CD14-positive monocyte (primary cell): Measurements from ENCODE around the gene TPD52L1. TPM values are rescaled to one million over a fixed set of nuclear protein-coding genes. Genes with fewer than 3 reads are reported as not detected.
A peak's percentile ranks its signal among the peaks of the same experiment; 100 is the strongest.

Experiments
- DNase-seq, 3 donors: peaks; one replicate each; pipeline ENCODE4 v3.0.0-alpha.2; 2011 to 2022
- H2AFZ ChIP-seq: 2 replicates; pipeline ENCODE4 v1.6.0; 2012; ENCODE audit warnings: mild to moderate bottlenecking, low read depth, low read length, inconsistent platforms; ENCODE audit not compliant: insufficient read depth, poor library complexity, severe bottlenecking
- H3K27ac ChIP-seq, 2 donors: 1 replicate in 1 of 2; 2 replicates in 1 of 2; pipeline ENCODE4 v1.5.1; 2012 to 2013; ENCODE audit warnings: low read length in 2 of 2, control low read depth in 1 of 2, inconsistent platforms in 1 of 2, low read depth in 1 of 2, mild to moderate bottlenecking in 1 of 2
- H3K27me3 ChIP-seq, 2 donors: one replicate each; pipeline versions ENCODE4 v1.6.0 to v1.6.1; 2011 to 2013; ENCODE audit warnings: low read length in 2 of 2; ENCODE audit not compliant: control insufficient read depth in 2 of 2, insufficient read depth in 2 of 2
- H3K36me3 ChIP-seq, 2 donors: replicated peaks in 1 of 2; 1 replicate in 1 of 2; 2 replicates in 1 of 2; pipeline versions ENCODE4 v1.5.1 to v1.6.1; 2012 to 2013; ENCODE audit warnings: low read length in 2 of 2, control low read depth in 1 of 2, inconsistent platforms in 1 of 2, mild to moderate bottlenecking in 1 of 2; ENCODE audit not compliant: insufficient read depth in 2 of 2, control insufficient read depth in 1 of 2
- H3K4me1 ChIP-seq, 2 donors: 1 replicate in 1 of 2; 2 replicates in 1 of 2; pipeline versions ENCODE4 v1.5.1 to v1.6.1; 2012 to 2013; ENCODE audit warnings: low read length in 2 of 2, control low read depth in 1 of 2, inconsistent platforms in 1 of 2, mild to moderate bottlenecking in 1 of 2, moderate library complexity in 1 of 2; ENCODE audit not compliant: insufficient read depth in 2 of 2, control insufficient read depth in 1 of 2
- H3K4me2 ChIP-seq: replicated peaks from 2 replicates; pipeline ENCODE3; 2012; ENCODE audit warnings: low read length, moderate library complexity, mild to moderate bottlenecking; ENCODE audit not compliant: poor library complexity, severe bottlenecking; ENCODE audit errors: extremely low read depth
- H3K4me3 ChIP-seq, 3 experiments: fragments of 200-600 bp in 1 of 3; sonication (generic) in 1 of 3; replicated peaks in 1 of 3; 1 replicate in 2 of 3; 2 replicates in 1 of 3; pipeline ENCODE4 v1.5.1; 2011 to 2013; ENCODE audit warnings: low read length in 3 of 3, mild to moderate bottlenecking in 3 of 3, control low read depth in 2 of 3, low read depth in 2 of 3, inconsistent platforms in 1 of 3, moderate library complexity in 1 of 3
- H3K79me2 ChIP-seq: 2 replicates; pipeline ENCODE4 v1.6.0; 2012; ENCODE audit warnings: mild to moderate bottlenecking, control low read depth, inconsistent platforms, low read length, moderate library complexity; ENCODE audit not compliant: insufficient read depth
- H3K9ac ChIP-seq: 2 replicates; pipeline ENCODE4 v1.6.0; 2017; ENCODE audit warnings: low read length, mild to moderate bottlenecking; ENCODE audit not compliant: insufficient read depth, poor library complexity, severe bottlenecking
- H3K9me3 ChIP-seq, 2 donors: replicated peaks in 1 of 2; 1 replicate in 1 of 2; 2 replicates in 1 of 2; pipeline versions ENCODE4 v1.5.1 to v1.6.1; 2012 to 2013; ENCODE audit warnings: low read length in 2 of 2, control low read depth in 1 of 2; ENCODE audit not compliant: control insufficient read depth in 1 of 2, insufficient read depth in 1 of 2
- H4K20me1 ChIP-seq: 2 replicates; pipeline ENCODE4 v1.6.0; 2012; ENCODE audit warnings: mild to moderate bottlenecking, low read length, control low read depth, moderate library complexity; ENCODE audit not compliant: insufficient read depth
- H3K27ac Mint-ChIP-seq, 7 donors: one replicate each; pipeline ENCODE4 v1.8.0; 2020; ENCODE audit warnings: mild to moderate bottlenecking in 7 of 7, mixed read lengths in 7 of 7, moderate library complexity in 6 of 7, inconsistent platforms in 2 of 7
- H3K27me3 Mint-ChIP-seq, 3 donors: one replicate each; pipeline ENCODE4 v1.8.0; 2021 to 2022; ENCODE audit warnings: low read depth in 3 of 3, mild to moderate bottlenecking in 3 of 3, mixed read lengths in 3 of 3, moderate library complexity in 3 of 3, inconsistent platforms in 1 of 3
- H3K36me3 Mint-ChIP-seq, 2 donors: one replicate each; pipeline ENCODE4 v1.8.0; 2020; ENCODE audit warnings: mixed read lengths in 2 of 2, inconsistent platforms in 1 of 2, mild to moderate bottlenecking in 1 of 2
- H3K4me1 Mint-ChIP-seq: one replicate; pipeline ENCODE4 v1.8.0; 2020; ENCODE audit warnings: mild to moderate bottlenecking, mixed read lengths
- H3K4me3 Mint-ChIP-seq, 2 donors: one replicate each; pipeline ENCODE4 v1.8.0; 2020; ENCODE audit warnings: mild to moderate bottlenecking in 2 of 2, mixed read lengths in 2 of 2, moderate library complexity in 1 of 2
- H3K9me3 Mint-ChIP-seq, 7 donors: one replicate each; pipeline ENCODE4 v1.8.0; 2020 to 2022; ENCODE audit warnings: mixed read lengths in 7 of 7, mild to moderate bottlenecking in 6 of 7, moderate library complexity in 6 of 7, inconsistent platforms in 2 of 7
- WGBS: methylation state at CpG from one replicate; pipeline ENCODE4 v1.1.5; 2013; ENCODE audit warnings: missing lambda C conversion rate; ENCODE audit not compliant: insufficient coverage; 5-methylcytosine and 5-hydroxymethylcytosine counted together
- intact Hi-C, 2 donors: fragments of 100-400 bp; cut with micrococcal nuclease; formaldehyde crosslinking; loops; one replicate each; pipeline versions ENCODE4 v1.15.0 to v1.15.1; 2023
- polyA plus RNA-seq, 3 donors: library from polyadenylated mRNA; depleted of rRNA in 1 of 3; unstranded in 2 of 3; stranded (reverse) in 1 of 3; fragments of 300-500 nt in 2 of 3; fragments of >200 nt in 1 of 3; fragmentation: Illumina TruSeq in 2 of 3; gene quantifications; 1 replicate in 2 of 3; 2 replicates in 1 of 3; pipeline ENCODE4 v1.2.3, GENCODE V29; 2012 to 2021
- TF ChIP-seq, protein P1 (sequence below): fragments of 200-600 bp; IDR thresholded peaks from one replicate; pipeline ENCODE4 v1.8.0; 2022; ENCODE audit warnings: antibody characterized with exemption, mild to moderate bottlenecking

The TPD52L1 gene
- polyA plus RNA-seq, 3 donors, result not detected

DNA sequence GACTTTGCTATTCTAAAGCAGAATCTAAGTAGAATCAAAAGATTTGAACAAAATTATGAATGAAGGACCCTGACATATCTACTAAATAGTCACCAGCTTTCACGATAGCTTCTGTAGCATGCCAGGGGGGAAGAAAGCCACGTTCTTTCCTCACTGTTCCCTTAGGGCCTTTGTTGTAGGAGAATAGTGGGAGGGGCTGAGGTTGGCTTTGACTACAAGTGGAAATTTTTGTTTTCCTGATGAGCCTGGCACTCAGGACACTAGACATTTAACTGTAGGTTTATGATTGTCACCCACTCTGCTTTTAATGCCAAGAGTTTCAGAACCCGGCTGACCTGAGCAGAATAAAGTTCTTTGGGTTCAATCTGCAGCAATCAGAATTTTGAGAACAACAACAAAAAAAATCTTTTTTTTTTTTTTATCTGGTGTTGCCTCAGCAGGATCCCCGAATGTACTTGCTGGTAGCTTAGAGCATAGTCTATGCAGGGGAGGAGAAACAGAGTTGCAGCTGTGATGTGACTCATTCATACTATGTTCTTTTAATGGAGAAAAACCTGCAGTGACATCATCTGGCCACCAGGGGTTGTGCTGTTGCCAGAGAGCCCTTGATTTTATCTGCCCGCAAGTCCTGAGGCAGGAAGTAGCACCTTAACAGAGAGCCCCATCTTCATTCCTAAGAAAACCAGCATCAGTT, 38.5 kb downstream of the TPD52L1 start:
- no peaks in the 10 kb centered on the region for H3K27me3 ChIP-seq
- intact Hi-C loops, result no loop called here
- peak overlapping the region in 1 of 7 donors; percentile 17 for H3K27ac Mint-ChIP-seq

DNA sequence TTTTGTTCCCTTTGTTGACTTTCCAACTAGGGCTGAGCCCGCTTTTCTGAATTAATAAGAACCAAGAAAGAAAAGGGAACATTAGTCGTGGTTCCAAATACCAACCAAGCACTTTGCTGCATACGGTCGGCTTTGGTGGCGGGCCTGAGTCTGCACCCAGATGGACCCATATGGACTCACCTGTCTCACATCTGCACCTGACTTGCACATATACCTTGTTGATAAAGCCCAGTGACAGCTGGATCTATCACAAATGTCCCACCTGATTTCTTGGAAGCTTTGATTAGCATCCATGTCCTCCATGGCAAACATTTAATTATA, 39.0 kb downstream of the TPD52L1 start:
- Mint-ChIP-seq H3K27ac (no peak overlapping the region), H3K9me3 (no peaks in the 10 kb centered on the region), H3K36me3 (no peaks in the 10 kb centered on the region), H3K4me1 (peaks cover 18% of the 10 kb centered on the region), H3K27me3 (no peaks in the 10 kb centered on the region), H3K4me3 (no peak overlapping the region)
- Histone ChIP-seq H4K20me1 (no peaks in the 10 kb centered on the region), H2AFZ (no peak overlapping the region), H3K4me3 (no peak overlapping the region), H3K27ac (no peak overlapping the region), H3K4me2 (no peak overlapping the region), H3K9ac (no peak overlapping the region), H3K9me3 (no peaks in the 10 kb centered on the region), H3K4me1 (peaks cover 15 to 16% of the 10 kb centered on the region in 2 donors), H3K36me3 (no peaks in the 10 kb centered on the region), H3K79me2 (no peaks in the 10 kb centered on the region), H3K27me3 (no peaks in the 10 kb centered on the region)
- TF ChIP-seq, protein P1, sequence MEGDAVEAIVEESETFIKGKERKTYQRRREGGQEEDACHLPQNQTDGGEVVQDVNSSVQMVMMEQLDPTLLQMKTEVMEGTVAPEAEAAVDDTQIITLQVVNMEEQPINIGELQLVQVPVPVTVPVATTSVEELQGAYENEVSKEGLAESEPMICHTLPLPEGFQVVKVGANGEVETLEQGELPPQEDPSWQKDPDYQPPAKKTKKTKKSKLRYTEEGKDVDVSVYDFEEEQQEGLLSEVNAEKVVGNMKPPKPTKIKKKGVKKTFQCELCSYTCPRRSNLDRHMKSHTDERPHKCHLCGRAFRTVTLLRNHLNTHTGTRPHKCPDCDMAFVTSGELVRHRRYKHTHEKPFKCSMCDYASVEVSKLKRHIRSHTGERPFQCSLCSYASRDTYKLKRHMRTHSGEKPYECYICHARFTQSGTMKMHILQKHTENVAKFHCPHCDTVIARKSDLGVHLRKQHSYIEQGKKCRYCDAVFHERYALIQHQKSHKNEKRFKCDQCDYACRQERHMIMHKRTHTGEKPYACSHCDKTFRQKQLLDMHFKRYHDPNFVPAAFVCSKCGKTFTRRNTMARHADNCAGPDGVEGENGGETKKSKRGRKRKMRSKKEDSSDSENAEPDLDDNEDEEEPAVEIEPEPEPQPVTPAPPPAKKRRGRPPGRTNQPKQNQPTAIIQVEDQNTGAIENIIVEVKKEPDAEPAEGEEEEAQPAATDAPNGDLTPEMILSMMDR, result peak; percentile 69
- DNase-seq, result no peak
- 100% methylated on average over 1 of the region's 5 CpGs for WGBS
- intact Hi-C loops, result no loop called here

More for the DNA sequence above, 38.5 kb downstream of the TPD52L1 start:
- Histone ChIP-seq H2AFZ (no peak overlapping the region), H3K9ac (no peak overlapping the region), H3K36me3 (no peaks in the 10 kb centered on the region), H4K20me1 (no peaks in the 10 kb centered on the region), H3K4me1 (peaks cover 13 to 14% of the 10 kb centered on the region in 2 donors), H3K79me2 (no peaks in the 10 kb centered on the region), H3K27ac (no peak overlapping the region), H3K4me3 (no peak overlapping the region), H3K4me2 (no peak overlapping the region), H3K9me3 (no peaks in the 10 kb centered on the region)
- H3K9me3 Mint-ChIP-seq, result no peaks in the 10 kb centered on the region
- no peaks in the 10 kb centered on the region for H3K36me3 Mint-ChIP-seq
- H3K4me3 Mint-ChIP-seq, result no peak overlapping the region
- DNase-seq, result peak; percentile 59 to 80 (median 71)
- H3K4me1 Mint-ChIP-seq, result peaks cover 14% of the 10 kb centered on the region
- TF ChIP-seq, protein P1, result peak; percentile 81
- 18% methylated on average over 2 of the region's 5 CpGs for WGBS
- no peaks in the 10 kb centered on the region for H3K27me3 Mint-ChIP-seq
